ENCODE data around the gene OR10X1. TPM values are rescaled to one million over a fixed set of nuclear protein-coding genes. Genes with fewer than 3 reads are reported as not detected.

OR10X1 gene
- total RNA-seq, 4 donors from 2014 or later, result not detected

Other genes starting within 250 kb of the OR10X1 start
- not detected for gene CD1B, start 248.4 kb downstream of the OR10X1 start, total RNA-seq
- gene CD1E, start 226.0 kb downstream of the OR10X1 start, total RNA-seq, result under 1 TPM in 1 of 4 donors, not detected in 3; 0.49 TPM
- gene OR10T2, start 180.4 kb downstream of the OR10X1 start, total RNA-seq, result not detected
- gene OR10K2, start 153.7 kb downstream of the OR10X1 start, total RNA-seq, result not detected
- gene OR10K1, start 118.1 kb downstream of the OR10X1 start, total RNA-seq, result not detected
- gene OR10R2, start 107.7 kb downstream of the OR10X1 start, total RNA-seq, result not detected
- gene OR6Y1, start 25.5 kb downstream of the OR10X1 start, total RNA-seq, result not detected
- gene OR6P1, start 9.3 kb downstream of the OR10X1 start, total RNA-seq, result not detected
- gene OR10Z1, start 25.4 kb upstream of the OR10X1 start, total RNA-seq, result not detected
- under 1 TPM in 2 of 4 donors, not detected in 2; 0.05 to 0.16 TPM for gene SPTA1, start 106.8 kb upstream of the OR10X1 start, total RNA-seq
- gene OR6K2, start 120.8 kb upstream of the OR10X1 start, total RNA-seq, result not detected
- gene OR6K3, start 140.8 kb upstream of the OR10X1 start, total RNA-seq, result under 1 TPM in 1 of 4 donors, not detected in 3; 0.35 TPM
- gene OR6K6, start 174.8 kb upstream of the OR10X1 start, total RNA-seq, result not detected
- not detected for gene OR6N1, start 192.3 kb upstream of the OR10X1 start, total RNA-seq
- gene OR6N2, start 201.3 kb upstream of the OR10X1 start, total RNA-seq, result not detected

All from gastroesophageal sphincter (tissue), 4 donors.